B cell (primary cell): ENCODE data around the gene AIMP2. TPM values are rescaled to one million over a fixed set of nuclear protein-coding genes. Genes with fewer than 3 reads are reported as not detected.

Source experiments
- ATAC-seq: fragments of 200-7000 bp; cut with Tn5 transposase; one replicate; pipeline ENCODE4 v1.10.0; 2021; ENCODE audit warnings: low read depth, mild to moderate bottlenecking, moderate number of reproducible peaks, moderate library complexity
- CTCF ChIA-PET: fragments of 350-600 bp; sonication (Branson Sonifier 250); formaldehyde crosslinking; loops from one replicate; lab custom pipeline; 2021; ENCODE audit warnings: antibody characterized with exemption, inconsistent platforms; lab: Charles Lee
- POLR2A ChIA-PET: fragments of 350-600 bp; sonication (Branson Sonifier 250); formaldehyde crosslinking; loops from one replicate; lab custom pipeline; 2021; ENCODE audit warnings: antibody characterized with exemption; lab: Charles Lee
- DNase-seq: peaks from one replicate; pipeline ENCODE4 v3.0.0; 2013
- H2AFZ ChIP-seq: 2 replicates; pipeline ENCODE4 v1.6.1; 2012; ENCODE audit warnings: mild to moderate bottlenecking, low read depth, low read length; ENCODE audit not compliant: insufficient read depth, poor library complexity, severe bottlenecking
- H3K27ac ChIP-seq, 2 donors: 1 replicate in 1 of 2; 2 replicates in 1 of 2; pipeline ENCODE4 v1.5.1; 2012 to 2013; ENCODE audit warnings: low read length in 2 of 2, mild to moderate bottlenecking in 2 of 2, moderate library complexity in 1 of 2
- H3K27me3 ChIP-seq, 4 experiments: fragments of 200-600 bp in 1 of 4; sonication (generic) in 1 of 4; replicated peaks in 1 of 4; 1 replicate in 2 of 4; 2 replicates in 2 of 4; pipeline versions ENCODE4 v1.6.1 to v1.7.0; 2013 to 2016; ENCODE audit warnings: low read length in 3 of 4, mild to moderate bottlenecking in 2 of 4, mixed read lengths in 1 of 4, moderate library complexity in 1 of 4; ENCODE audit not compliant: insufficient read depth in 4 of 4, control insufficient read depth in 3 of 4; ENCODE audit errors: control extremely low read depth in 1 of 4
- H3K36me3 ChIP-seq, 2 experiments: replicated peaks in 1 of 2; 1 replicate in 1 of 2; 2 replicates in 1 of 2; pipeline versions ENCODE4 v1.6.1 to v1.7.1; 2013; ENCODE audit warnings: low read length in 1 of 2; ENCODE audit not compliant: insufficient read depth in 2 of 2, control insufficient read depth in 1 of 2; ENCODE audit errors: control extremely low read depth in 1 of 2, extremely low read depth in 1 of 2
- H3K4me1 ChIP-seq, 2 donors: fragments of 200-600 bp in 1 of 2; sonication (generic) in 1 of 2; 1 replicate in 1 of 2; 2 replicates in 1 of 2; pipeline versions ENCODE4 v1.5.1 to v1.6.1; 2013 to 2017; ENCODE audit warnings: low read length in 2 of 2; ENCODE audit not compliant: control insufficient read depth in 2 of 2, insufficient read depth in 2 of 2
- H3K4me2 ChIP-seq: replicated peaks from 2 replicates; pipeline ENCODE3; 2012; ENCODE audit warnings: mild to moderate bottlenecking, low read depth, low read length; ENCODE audit not compliant: poor library complexity, severe bottlenecking
- H3K4me3 ChIP-seq, 5 experiments: fragments of 200-600 bp in 1 of 5; sonication (generic) in 1 of 5; 1 replicate in 3 of 5; 2 replicates in 2 of 5; pipeline versions ENCODE4 v1.5.1 to v1.7.0; 2011 to 2016; ENCODE audit warnings: low read length in 4 of 5, mild to moderate bottlenecking in 4 of 5, low read depth in 2 of 5, control low read depth in 1 of 5, moderate library complexity in 1 of 5; ENCODE audit not compliant: insufficient read depth in 1 of 5; ENCODE audit errors: control extremely low read depth in 1 of 5, extremely low read depth in 1 of 5
- H3K79me2 ChIP-seq: fragments of 200-600 bp; sonication (generic); one replicate; pipeline ENCODE4 v1.6.0; 2016; ENCODE audit warnings: low read length; ENCODE audit not compliant: control insufficient read depth, insufficient read depth
- H3K9ac ChIP-seq: fragments of 200-600 bp; sonication (generic); 2 replicates; pipeline ENCODE4 v1.6.1; 2017; ENCODE audit warnings: mild to moderate bottlenecking, low read length, moderate library complexity
- H3K9me3 ChIP-seq, 3 donors: one replicate each; pipeline versions ENCODE4 v1.6.1 to v1.7.1; 2013; ENCODE audit warnings: low read length in 2 of 3; ENCODE audit not compliant: control insufficient read depth in 2 of 3, insufficient read depth in 1 of 3; ENCODE audit errors: control extremely low read depth in 1 of 3
- H4K20me1 ChIP-seq: 2 replicates; pipeline ENCODE4 v1.6.0; 2012; ENCODE audit warnings: mild to moderate bottlenecking, low read length; ENCODE audit not compliant: insufficient read depth, control insufficient read depth, poor library complexity, severe bottlenecking
- H3K27ac Mint-ChIP-seq: one replicate; pipeline ENCODE4 v1.8.0; 2021; ENCODE audit warnings: mixed read lengths
- H3K27me3 Mint-ChIP-seq: one replicate; pipeline ENCODE4 v1.8.0; 2021; ENCODE audit warnings: mixed read lengths
- H3K4me1 Mint-ChIP-seq: one replicate; pipeline ENCODE4 v1.8.0; 2021; ENCODE audit warnings: mixed read lengths
- H3K4me3 Mint-ChIP-seq: one replicate; pipeline ENCODE4 v1.8.0; 2021; ENCODE audit warnings: mixed read lengths
- H3K9me3 Mint-ChIP-seq: one replicate; pipeline ENCODE4 v1.8.0; 2022; ENCODE audit warnings: mixed read lengths; ENCODE audit not compliant: insufficient read depth
- CTCF ChIP-seq: fragments of 200-600 bp; IDR thresholded peaks from one replicate; pipeline ENCODE4 v1.8.0; 2022; ENCODE audit warnings: antibody characterized with exemption, mild to moderate bottlenecking
- EZH2 ChIP-seq: IDR thresholded peaks from 2 replicates; pipeline ENCODE4 v1.6.1; 2012; ENCODE audit warnings: borderline replicate concordance, low read depth, mild to moderate bottlenecking, moderate library complexity, low read length; ENCODE audit not compliant: insufficient read depth, poor library complexity, severe bottlenecking
- WGBS: methylation state at CpG from one replicate; pipeline ENCODE4 v1.1.5; 2013; ENCODE audit warnings: missing lambda C conversion rate; ENCODE audit not compliant: insufficient coverage; 5-methylcytosine and 5-hydroxymethylcytosine counted together
- intact Hi-C: fragments of 100-400 bp; cut with micrococcal nuclease; formaldehyde crosslinking; loops from one replicate; pipeline ENCODE4 v1.10.0; 2022
- polyA plus RNA-seq: library from polyadenylated mRNA; depleted of rRNA; stranded (reverse); fragments of >200 nt; gene quantifications from 2 replicates; pipeline ENCODE4 v1.2.3, GENCODE V29; 2012
- total RNA-seq, 2 donors: library from RNA; stranded (reverse); fragments of 120-200 nt in 1 of 2; gene quantifications; 1 replicate in 1 of 2; 2 replicates in 1 of 2; pipeline versions ENCODE4 v1.2.3 to v1.2.4, GENCODE V29; 2013 to 2022

Gene AIMP2
- total and polyA plus RNA-seq, 2 donors (not counting 1 experiment from before 2014, with no cell fraction given): 11.7 to 14.0 TPM

- no peak overlapping the region for H3K27ac Mint-ChIP-seq
- ATAC-seq (no peak), DNase-seq (no peak)
- H3K4me1 ChIP-seq: peaks cover 0 to under 1% of the 10 kb centered on the region in 2 donors
- H3K36me3 ChIP-seq: peaks cover 6 to 71% of the 10 kb centered on the region in 2 experiments
- intact Hi-C loops: no loop called here
- H4K20me1 ChIP-seq: no peaks in the 10 kb centered on the region
- no peaks in the 10 kb centered on the region for H3K27me3 ChIP-seq
- H3K9me3 Mint-ChIP-seq: no peaks in the 10 kb centered on the region
- H3K4me2 ChIP-seq: no peak overlapping the region
- no peaks in the 10 kb centered on the region for H3K9me3 ChIP-seq
- H3K27me3 Mint-ChIP-seq: no peaks in the 10 kb centered on the region
- peaks cover 1% of the 10 kb centered on the region for H3K4me1 Mint-ChIP-seq
- H3K27ac ChIP-seq: no peak overlapping the region
- no peak overlapping the region for H3K4me3 Mint-ChIP-seq
- H3K79me2 ChIP-seq: peaks cover 35% of the 10 kb centered on the region
- no peak for TF ChIP-seq CTCF
- TF ChIP-seq EZH2: no peak
- H2AFZ ChIP-seq: no peak overlapping the region
- H3K9ac ChIP-seq: no peak overlapping the region
- no peak overlapping the region for H3K4me3 ChIP-seq
- WGBS: 98% methylated on average over 5 of the region's 7 CpGs
- ChIA-PET POLR2A (no interaction called here), CTCF (interaction anchor here (0.6 to 1.7 kb wide), 3 partner anchors 74 to 473 kb away, joined by 3 to 5 read pairs (median 5); no protein-coding TSS in a partner anchor)
Observed at GRCh38 chr7:6032641-6033040, 23.6 kb downstream of the AIMP2 start.

- no peaks in the 10 kb centered on the region for H3K27me3 ChIP-seq
Observed at GRCh38 chr7:6035165-6035564, 26.1 kb downstream of the AIMP2 start.

More at GRCh38 chr7:6035165-6035564, 26.1 kb downstream of the AIMP2 start:
- POLR2A ChIA-PET: no interaction called here
- no peak for ATAC-seq
- no peak for DNase-seq
- Histone ChIP-seq H4K20me1 (no peaks in the 10 kb centered on the region), H3K4me3 (no peak overlapping the region), H3K9ac (no peak overlapping the region), H3K36me3 (peaks cover 2 to 69% of the 10 kb centered on the region in 2 experiments), H3K27ac (no peak overlapping the region), H3K4me2 (no peak overlapping the region), H2AFZ (no peak overlapping the region), H3K79me2 (peaks cover 35% of the 10 kb centered on the region), H3K4me1 (no peaks in the 10 kb centered on the region), H3K9me3 (no peaks in the 10 kb centered on the region)
- H3K27me3 Mint-ChIP-seq: no peaks in the 10 kb centered on the region
- no peaks in the 10 kb centered on the region for H3K9me3 Mint-ChIP-seq
- WGBS: 98% methylated on average over 8 of the region's 10 CpGs
- H3K4me1 Mint-ChIP-seq: no peaks in the 10 kb centered on the region
- intact Hi-C loops: no loop called here
- no peak overlapping the region for H3K4me3 Mint-ChIP-seq
- CTCF ChIA-PET: interaction anchor here (0.5 kb wide), 1 partner anchor 52 kb away, joined by 3 read pairs; no protein-coding TSS in a partner anchor
- H3K27ac Mint-ChIP-seq: no peak overlapping the region
- no peak for TF ChIP-seq EZH2
- no peak for TF ChIP-seq CTCF
